NCI-H460 (cell line): ENCODE results near the gene PLA2G3. TPM values are rescaled to one million over a fixed set of nuclear protein-coding genes. Genes with fewer than 3 reads are reported as not detected.

Source experiments
- DNase-seq: peaks from one replicate; pipeline ENCODE4 v3.0.0-alpha.2; 2016; ENCODE audit warnings: low read depth; ENCODE audit errors: extremely low read depth
- total RNA-seq: library from RNA; depleted of rRNA; stranded (reverse); fragments of >200 nt; shearing (Covaris generic); gene quantifications from 2 replicates; pipeline ENCODE4 v1.2.3, GENCODE V29; 2014

PLA2G3 gene
- total RNA-seq, 1 experiment from 2014 or later = not detected

- DNase-seq = peak; percentile 65
These were observed 8.8 kb upstream of the PLA2G3 start for GRCh38 chr22:31148953-31149627.

- DNase-seq = no peak
These were observed 8.2 kb upstream of the PLA2G3 start for GRCh38 chr22:31148488-31148887.

- DNase-seq = no peak
These were observed 3.9 kb upstream of the PLA2G3 start for GRCh38 chr22:31144223-31144622.

GRCh38 chr22:31143537-31143936 lies 3.2 kb upstream of the PLA2G3 start:
- DNase-seq = no peak

GRCh38 chr22:31143038-31143437 lies 2.7 kb upstream of the PLA2G3 start:
- DNase-seq = no peak

GRCh38 chr22:31142285-31142684 lies 2.0 kb upstream of the PLA2G3 start:
- DNase-seq = no peak

GRCh38 chr22:31141551-31141950 lies 1.2 kb upstream of the PLA2G3 start:
- no peak for DNase-seq

- no peak for DNase-seq
These were observed 438 bp upstream of the PLA2G3 start for GRCh38 chr22:31140746-31141145.

- no peak for DNase-seq
These were observed 1.2 kb downstream of the PLA2G3 start for GRCh38 chr22:31139066-31139465.

GRCh38 chr22:31138126-31138525 lies 2.2 kb downstream of the PLA2G3 start:
- DNase-seq = no peak

- no peak for DNase-seq
These were observed 2.6 kb downstream of the PLA2G3 start for GRCh38 chr22:31137721-31138120.

GRCh38 chr22:31136711-31137110 lies 3.6 kb downstream of the PLA2G3 start:
- no peak for DNase-seq

GRCh38 chr22:31136155-31136554 lies 4.2 kb downstream of the PLA2G3 start:
- DNase-seq = no peak

GRCh38 chr22:31135706-31136105 lies 4.6 kb downstream of the PLA2G3 start:
- DNase-seq = no peak

- DNase-seq = no peak
These were observed 5.6 kb downstream of the PLA2G3 start for GRCh38 chr22:31134688-31135087.

- no peak for DNase-seq
These were observed 6.4 kb downstream of the PLA2G3 start for GRCh38 chr22:31133911-31134310.

GRCh38 chr22:31130873-31131272 lies 9.4 kb downstream of the PLA2G3 start:
- DNase-seq = no peak

GRCh38 chr22:31128156-31128555 lies 12.2 kb downstream of the PLA2G3 start:
- DNase-seq = no peak

- no peak for DNase-seq
These were observed 13.0 kb downstream of the PLA2G3 start for GRCh38 chr22:31127181-31127772.

- DNase-seq = no peak
These were observed 13.5 kb downstream of the PLA2G3 start for GRCh38 chr22:31126869-31127175.

GRCh38 chr22:31126128-31126868 lies 14.0 kb downstream of the PLA2G3 start:
- DNase-seq = no peak

GRCh38 chr22:31125521-31126117 lies 14.7 kb downstream of the PLA2G3 start:
- DNase-seq = no peak
